ENCODE measurements around the gene PKMYT1. TPM values are rescaled to one million over a fixed set of nuclear protein-coding genes. Genes with fewer than 3 reads are reported as not detected.

Gene PKMYT1
- polyA plus RNA-seq, 1 donor (not counting 4 experiments of a cell fraction or from before 2014, with no cell fraction given), result 6.9 TPM

GRCh38 chr16:2949705-2950352, 30.4 kb downstream of the PKMYT1 start:
- Histone ChIP-seq H3K9me1 (ENCODE audit: control insufficient read depth, extremely low read depth, insufficient read depth, low read length) (no peaks in the 10 kb centered on the region), H2AFZ (ENCODE audit: control insufficient read depth, low read length) (no peak overlapping the region), H3K27me3 (ENCODE audit: control insufficient read depth, extremely low read depth, insufficient read depth, low read length) (no peaks in the 10 kb centered on the region), H3K4me2 (ENCODE audit: control insufficient read depth, extremely low read depth, insufficient read depth, low read depth, low read length) (no peak overlapping the region), H3K9ac (ENCODE audit: control insufficient read depth, extremely low read depth, insufficient read depth, low read length) (no peak overlapping the region), H3K4me1 (ENCODE audit: control insufficient read depth, extremely low read depth, insufficient read depth, low read length) (peaks cover 6% of the 10 kb centered on the region), H3K9me3 (ENCODE audit: control insufficient read depth, low read depth, low read length) (no peaks in the 10 kb centered on the region), H3K27ac (ENCODE audit: control insufficient read depth, insufficient read depth, low read length) (no peak overlapping the region), H4K20me1 (ENCODE audit: control insufficient read depth, extremely low read depth, insufficient read depth, low read length) (no peaks in the 10 kb centered on the region), H3K79me2 (ENCODE audit: control insufficient read depth, insufficient read depth, low read length) (no peaks in the 10 kb centered on the region), H3K36me3 (ENCODE audit: control insufficient read depth in 2 of 2, extremely low read depth in 1 of 2, insufficient read depth in 2 of 2, low read length in 2 of 2) (peaks cover 0 to 9% of the 10 kb centered on the region in 2 experiments), H3K4me3 (ENCODE audit: control insufficient read depth in 2 of 3, extremely low read depth in 1 of 3, insufficient read depth in 2 of 3, low read depth in 1 of 3, low read length in 3 of 3) (no peak overlapping the region)
- dilution Hi-C loops (cut with MboI; ENCODE audit: extremely low pct_ligation_motif_present, low sequenced_read_pairs), result no loop called here
- no peak for TF ChIP-seq EZH2 (IDR thresholded peaks at IDR 0.05; ENCODE audit: low read length)
- TF ChIP-seq, protein P1, sequence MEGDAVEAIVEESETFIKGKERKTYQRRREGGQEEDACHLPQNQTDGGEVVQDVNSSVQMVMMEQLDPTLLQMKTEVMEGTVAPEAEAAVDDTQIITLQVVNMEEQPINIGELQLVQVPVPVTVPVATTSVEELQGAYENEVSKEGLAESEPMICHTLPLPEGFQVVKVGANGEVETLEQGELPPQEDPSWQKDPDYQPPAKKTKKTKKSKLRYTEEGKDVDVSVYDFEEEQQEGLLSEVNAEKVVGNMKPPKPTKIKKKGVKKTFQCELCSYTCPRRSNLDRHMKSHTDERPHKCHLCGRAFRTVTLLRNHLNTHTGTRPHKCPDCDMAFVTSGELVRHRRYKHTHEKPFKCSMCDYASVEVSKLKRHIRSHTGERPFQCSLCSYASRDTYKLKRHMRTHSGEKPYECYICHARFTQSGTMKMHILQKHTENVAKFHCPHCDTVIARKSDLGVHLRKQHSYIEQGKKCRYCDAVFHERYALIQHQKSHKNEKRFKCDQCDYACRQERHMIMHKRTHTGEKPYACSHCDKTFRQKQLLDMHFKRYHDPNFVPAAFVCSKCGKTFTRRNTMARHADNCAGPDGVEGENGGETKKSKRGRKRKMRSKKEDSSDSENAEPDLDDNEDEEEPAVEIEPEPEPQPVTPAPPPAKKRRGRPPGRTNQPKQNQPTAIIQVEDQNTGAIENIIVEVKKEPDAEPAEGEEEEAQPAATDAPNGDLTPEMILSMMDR (optimal IDR thresholded peaks at IDR 0.05 in 1 of 3, IDR thresholded peaks at IDR 0.05 in 1 of 3, conservative IDR thresholded peaks at IDR 0.05 in 1 of 3; ENCODE audit: extremely low read depth in 1 of 3, insufficient read depth in 2 of 3, low read length in 3 of 3), result no peak
- DNase-seq (ENCODE audit: low read depth, low spot score) (no peak), FAIRE-seq (no peak)

DNA sequence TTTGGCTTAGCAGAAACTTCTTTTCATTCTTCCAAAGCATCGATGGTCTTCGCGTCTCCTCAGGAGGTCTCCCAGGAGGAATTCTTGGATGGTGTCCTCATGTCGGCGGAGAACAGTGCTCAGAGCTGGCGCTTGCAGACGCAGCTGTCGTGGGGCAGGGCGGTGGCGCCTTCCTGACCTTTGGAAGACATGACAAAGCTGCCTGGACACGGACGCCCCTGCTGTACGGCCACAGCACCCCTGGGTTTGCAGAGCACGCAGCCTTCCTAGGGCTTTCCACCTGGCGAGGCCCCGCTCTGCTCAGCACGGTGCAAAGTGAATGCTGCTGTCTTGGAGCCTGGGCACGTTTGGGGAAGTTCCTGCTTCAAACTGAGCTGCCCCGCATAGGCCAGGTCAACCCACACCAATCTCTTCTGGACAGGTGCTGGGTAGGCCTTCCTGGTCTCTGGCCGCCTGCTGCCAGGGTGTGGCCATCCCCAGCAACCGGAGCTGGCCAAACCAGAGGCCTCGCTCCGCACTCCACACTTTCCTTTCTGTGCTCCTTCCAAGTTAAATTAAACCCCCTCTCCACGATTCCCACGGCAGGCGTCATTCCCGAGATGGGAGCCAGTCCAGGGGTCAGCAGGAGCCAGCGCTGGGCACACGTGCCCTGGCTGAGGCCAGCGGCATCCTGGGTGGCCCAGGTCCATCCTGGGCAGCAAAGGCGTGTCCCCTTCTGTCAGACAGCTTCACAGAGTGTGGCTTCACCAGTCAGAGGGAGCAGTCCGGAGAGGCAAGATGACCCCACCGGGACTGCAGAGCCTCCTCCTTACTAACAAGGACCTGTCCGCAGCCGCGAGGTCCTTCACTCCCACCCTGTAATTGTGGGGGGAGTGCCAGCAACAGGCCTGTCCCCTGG, 31.2 kb downstream of the PKMYT1 start:
- dilution Hi-C loops (cut with MboI; ENCODE audit: extremely low pct_ligation_motif_present, low sequenced_read_pairs), result no loop called here
- Histone ChIP-seq H4K20me1 (ENCODE audit: control insufficient read depth, extremely low read depth, insufficient read depth, low read length) (no peaks in the 10 kb centered on the region), H3K36me3 (ENCODE audit: control insufficient read depth in 2 of 2, extremely low read depth in 1 of 2, insufficient read depth in 2 of 2, low read length in 2 of 2) (peaks cover 0 to 11% of the 10 kb centered on the region in 2 experiments), H3K27me3 (ENCODE audit: control insufficient read depth, extremely low read depth, insufficient read depth, low read length) (no peaks in the 10 kb centered on the region), H3K4me3 (ENCODE audit: control insufficient read depth in 2 of 3, extremely low read depth in 1 of 3, insufficient read depth in 2 of 3, low read depth in 1 of 3, low read length in 3 of 3) (no peak overlapping the region), H3K79me2 (ENCODE audit: control insufficient read depth, insufficient read depth, low read length) (no peaks in the 10 kb centered on the region), H2AFZ (ENCODE audit: control insufficient read depth, low read length) (no peak overlapping the region), H3K9me1 (ENCODE audit: control insufficient read depth, extremely low read depth, insufficient read depth, low read length) (no peaks in the 10 kb centered on the region), H3K27ac (ENCODE audit: control insufficient read depth, insufficient read depth, low read length) (no peak overlapping the region), H3K4me1 (ENCODE audit: control insufficient read depth, extremely low read depth, insufficient read depth, low read length) (peaks cover 6% of the 10 kb centered on the region), H3K9me3 (ENCODE audit: control insufficient read depth, low read depth, low read length) (no peaks in the 10 kb centered on the region), H3K9ac (ENCODE audit: control insufficient read depth, extremely low read depth, insufficient read depth, low read length) (no peak overlapping the region), H3K4me2 (ENCODE audit: control insufficient read depth, extremely low read depth, insufficient read depth, low read depth, low read length) (no peak overlapping the region)
- no peak for FAIRE-seq
- DNase-seq (ENCODE audit: low read depth, low spot score), result no peak
- TF ChIP-seq, protein P1 (optimal IDR thresholded peaks at IDR 0.05 in 1 of 3, IDR thresholded peaks at IDR 0.05 in 1 of 3, conservative IDR thresholded peaks at IDR 0.05 in 1 of 3; ENCODE audit: extremely low read depth in 1 of 3, insufficient read depth in 2 of 3, low read length in 3 of 3), result no peak
- TF ChIP-seq EZH2 (IDR thresholded peaks at IDR 0.05; ENCODE audit: low read length), result no peak
